ENCODE results near the gene ABCG1.

Gene ABCG1

GRCh38 chr21:42214921-42215320 lies 4.0 kb upstream of the ABCG1 start:
- no peak for FAIRE-seq

- no peak for FAIRE-seq
These were observed 2.8 kb upstream of the ABCG1 start for GRCh38 chr21:42215942-42216725.

DNA sequence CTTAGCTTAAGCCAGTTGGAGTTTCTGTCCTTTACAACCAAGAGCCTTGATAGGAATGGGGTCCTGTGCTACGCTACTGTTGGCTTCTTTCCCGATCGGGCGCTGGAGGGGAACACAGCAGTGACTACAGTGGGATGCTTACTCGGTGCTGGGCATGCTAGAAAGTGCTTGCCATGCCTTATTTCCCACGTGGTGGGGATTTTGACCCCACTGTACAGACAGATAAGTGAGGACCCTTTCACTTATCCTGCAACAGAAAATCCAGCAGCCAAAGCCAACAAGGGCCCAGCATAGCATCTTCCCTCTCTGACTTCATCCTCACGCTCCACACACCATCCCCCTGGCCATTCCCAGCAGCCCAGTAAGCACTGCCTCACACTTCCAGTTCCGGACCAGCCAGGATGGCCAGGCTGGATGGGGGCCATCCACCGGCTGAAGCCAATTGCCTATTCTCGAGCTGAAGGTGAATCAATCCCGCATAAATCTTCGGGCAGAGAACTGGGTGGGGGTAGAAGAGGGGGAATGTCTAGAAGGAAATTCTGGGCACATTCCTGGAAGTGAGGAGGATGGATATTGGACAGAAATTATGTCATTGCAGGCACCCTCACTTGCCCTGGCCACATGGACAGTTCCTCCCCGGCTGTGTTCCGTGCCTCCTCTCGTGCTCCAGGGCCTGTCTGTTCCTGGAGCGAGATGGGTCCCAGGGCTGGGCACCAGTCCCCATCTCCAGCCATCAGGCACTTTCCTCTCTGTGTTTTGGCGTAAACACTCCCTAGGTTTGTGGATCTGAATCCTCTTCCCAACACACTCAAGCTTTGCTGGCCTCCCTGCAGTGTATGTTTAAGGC lies 2.0 kb upstream of the ABCG1 start:
- no peak for FAIRE-seq

GRCh38 chr21:42219606-42220137 lies 732 bp downstream of the ABCG1 start:
- FAIRE-seq: no peak

DNA sequence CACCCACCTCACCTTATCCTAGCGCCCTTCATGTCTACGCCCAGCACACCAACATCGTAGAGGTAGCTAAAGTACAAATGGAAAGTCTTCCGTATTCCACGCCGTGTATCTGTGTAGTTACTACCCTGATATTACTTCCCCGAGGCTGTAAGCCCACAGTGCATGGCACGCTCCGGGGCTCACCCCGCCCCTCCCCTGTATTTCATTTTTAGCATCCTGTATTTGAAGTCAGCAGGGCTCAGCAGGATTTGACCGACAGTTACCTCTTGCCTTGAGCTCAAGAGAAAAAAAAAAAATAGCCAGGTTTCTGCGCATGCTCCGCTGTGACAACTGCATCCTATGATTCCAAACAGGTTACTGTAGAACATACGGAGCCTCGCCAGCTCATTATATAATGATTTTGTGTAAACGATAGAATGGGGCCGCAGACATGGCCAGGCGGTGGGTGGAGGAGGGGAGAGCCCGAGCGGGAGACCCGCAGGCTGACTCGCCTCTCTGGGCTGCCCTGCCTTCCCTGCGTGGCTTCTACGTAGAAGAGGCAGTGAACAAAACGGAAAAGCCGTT lies 1.3 kb downstream of the ABCG1 start:
- peak; percentile 80 for FAIRE-seq

DNA sequence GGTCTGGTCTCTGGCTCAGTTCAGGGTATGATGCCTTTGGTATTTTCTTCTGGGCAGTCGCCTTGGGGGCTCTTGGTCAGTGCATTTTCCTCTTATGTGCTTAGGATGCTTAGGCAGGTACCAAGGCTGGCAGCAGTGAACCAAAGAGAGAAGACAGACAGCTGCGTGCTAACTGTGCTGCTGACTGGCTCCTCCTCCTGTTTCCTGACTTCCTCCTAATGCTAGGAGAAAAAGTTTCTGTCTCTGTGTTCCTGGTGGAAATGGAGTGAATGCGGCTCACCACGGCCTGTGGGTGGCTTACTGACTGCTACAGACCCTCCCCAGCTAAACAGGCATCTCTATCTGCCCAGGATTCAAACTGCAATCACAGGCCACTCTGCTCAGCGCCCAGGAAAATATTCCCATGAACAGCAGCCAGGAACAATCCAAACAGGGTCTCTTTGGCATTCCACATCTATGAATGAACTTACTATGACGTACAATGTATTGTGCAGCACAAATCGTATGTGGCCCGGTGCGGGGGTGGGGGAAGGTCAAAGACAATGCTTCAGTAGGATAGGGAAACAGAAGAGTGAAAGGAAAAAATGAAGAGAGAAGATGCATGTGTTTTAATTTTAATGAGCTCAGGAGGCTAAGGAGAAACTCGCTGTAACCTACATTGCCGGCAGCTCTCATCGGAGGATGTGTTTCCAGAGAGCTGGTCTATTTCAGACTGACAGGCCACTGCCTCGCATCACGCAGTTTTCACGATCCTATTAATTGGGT lies 2.8 kb downstream of the ABCG1 start:
- FAIRE-seq: no peak

GRCh38 chr21:42222386-42222785 lies 3.4 kb downstream of the ABCG1 start:
- no peak for FAIRE-seq

DNA sequence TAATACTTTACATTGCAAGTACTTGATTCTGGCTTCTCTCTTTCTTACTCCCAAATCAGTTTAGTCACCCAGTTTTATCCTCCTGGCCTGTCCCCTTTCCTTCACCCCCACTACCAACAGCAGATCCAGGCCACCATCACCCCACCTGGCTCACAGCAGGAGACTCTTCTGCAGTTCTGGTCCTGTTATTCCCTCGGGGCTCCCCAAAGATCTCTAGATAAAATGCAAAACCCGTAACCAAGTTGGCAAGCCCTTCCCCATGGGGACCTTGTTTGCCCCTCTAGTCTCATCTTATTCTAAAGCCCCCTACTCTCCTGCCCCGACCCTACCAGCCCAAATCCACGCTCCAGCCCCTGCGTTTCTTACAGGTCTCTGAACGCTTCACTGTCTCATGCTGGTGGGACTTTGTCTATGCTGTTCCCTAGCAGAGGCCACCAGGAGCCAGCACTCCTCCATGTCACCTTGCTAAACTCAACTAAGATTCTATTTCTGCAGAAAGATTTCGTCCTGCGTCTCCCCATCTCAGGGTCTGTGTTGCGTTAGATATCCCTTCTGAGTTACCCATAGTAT lies 4.0 kb downstream of the ABCG1 start:
- FAIRE-seq: no peak

- FAIRE-seq: no peak
These were observed 5.1 kb downstream of the ABCG1 start for GRCh38 chr21:42223826-42224575.

DNA sequence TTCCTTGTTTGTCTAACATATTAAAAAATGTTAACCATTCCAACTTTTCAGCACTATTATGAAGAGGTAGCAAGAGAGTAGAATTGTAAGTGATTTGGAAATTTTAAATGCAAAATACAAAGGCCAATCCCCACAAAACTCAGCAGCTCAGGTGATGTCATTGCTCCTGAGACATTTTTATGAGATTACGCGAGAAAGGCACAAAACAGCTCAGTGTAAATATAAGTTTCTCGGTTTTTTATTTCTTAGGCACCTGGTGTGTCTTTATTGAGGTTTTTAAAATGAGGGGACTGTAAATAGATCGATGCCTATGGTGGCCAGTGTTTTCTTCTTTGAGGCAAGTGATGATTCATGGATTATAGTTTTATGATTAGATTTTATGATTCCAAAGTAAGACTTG lies 6.1 kb downstream of the ABCG1 start:
- FAIRE-seq: no peak

GRCh38 chr21:42225571-42226155 lies 6.7 kb downstream of the ABCG1 start:
- no peak for FAIRE-seq

DNA sequence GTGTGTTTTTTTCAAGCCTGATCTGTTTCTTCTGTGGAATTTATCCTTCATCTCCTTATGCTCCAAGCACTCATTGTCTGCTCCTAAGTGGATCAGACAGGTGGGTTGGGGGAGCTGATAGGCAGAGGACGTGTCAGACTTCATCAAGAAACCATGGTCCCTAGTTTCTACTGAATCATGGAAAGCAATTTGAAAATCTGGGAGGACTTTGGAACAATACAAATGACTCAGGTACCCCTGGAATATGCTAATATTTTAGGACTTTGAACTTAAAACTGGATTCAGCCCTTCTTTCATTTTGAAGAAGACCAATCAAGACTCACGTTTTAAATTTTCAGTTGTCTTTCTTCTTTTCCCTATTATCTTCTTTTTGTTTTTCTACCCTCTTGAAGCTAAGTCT lies 7.7 kb downstream of the ABCG1 start:
- FAIRE-seq: no peak

DNA sequence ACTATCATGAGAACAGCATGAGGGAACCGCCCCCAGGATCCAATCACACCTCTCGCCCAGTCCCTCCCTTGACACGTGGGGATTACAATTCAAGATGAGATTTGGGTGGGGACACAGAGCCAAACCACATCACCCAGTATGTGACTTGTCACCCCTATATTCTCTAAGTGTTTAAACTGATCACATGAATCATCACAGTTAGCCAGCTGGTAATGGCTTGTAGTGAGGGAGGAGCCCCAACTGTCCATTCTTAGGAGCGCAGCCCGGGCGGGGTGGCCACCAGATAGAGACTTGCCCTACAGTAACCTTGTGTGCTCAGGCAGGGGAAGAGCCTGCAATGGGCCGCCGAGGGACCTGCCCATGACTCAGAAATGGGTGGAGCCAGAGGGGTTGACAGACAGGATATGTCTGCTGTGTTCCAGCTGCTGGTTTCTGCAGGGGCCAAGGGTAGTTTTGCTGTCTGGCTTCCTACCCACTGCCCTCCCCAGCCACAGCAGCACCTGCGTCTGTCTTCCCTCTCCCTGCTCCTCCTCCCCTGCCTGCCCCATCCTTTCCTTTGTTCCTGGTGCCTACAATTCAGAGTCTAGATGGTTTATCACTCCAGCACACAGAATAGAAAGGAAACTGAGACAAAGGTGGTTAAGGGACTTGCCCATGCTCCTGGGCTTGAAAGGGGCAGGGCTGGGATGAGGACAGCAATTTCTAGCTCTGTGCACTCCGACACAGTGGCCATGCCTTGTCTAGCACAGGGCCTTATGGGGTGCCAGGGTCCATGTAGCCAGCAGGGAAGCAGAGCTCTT lies 9.2 kb downstream of the ABCG1 start:
- no peak for FAIRE-seq

- no peak for FAIRE-seq
These were observed 9.8 kb downstream of the ABCG1 start for GRCh38 chr21:42228709-42229220.

GRCh38 chr21:42229676-42230075 lies 10.7 kb downstream of the ABCG1 start:
- no peak for FAIRE-seq

- FAIRE-seq: no peak
These were observed 11.2 kb downstream of the ABCG1 start for GRCh38 chr21:42230178-42230577.

DNA sequence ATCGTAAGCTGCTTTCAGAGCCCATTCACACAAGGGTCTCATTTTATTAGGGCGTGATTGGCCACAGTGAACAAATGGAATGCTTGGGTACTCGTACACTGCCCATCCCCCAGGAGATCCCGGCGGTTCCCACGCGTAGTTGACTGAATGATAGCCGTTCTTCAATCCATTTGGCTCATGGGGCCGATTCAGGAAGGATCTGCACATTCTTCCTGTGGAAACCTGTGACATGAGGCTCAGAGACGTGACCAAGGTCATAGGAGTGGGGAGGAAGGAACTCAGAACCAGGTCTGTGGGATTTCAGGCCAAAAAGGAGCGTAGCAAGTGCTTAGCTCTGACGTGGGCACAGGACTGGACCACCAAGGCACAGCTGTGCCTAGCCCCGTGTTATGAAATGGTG lies 11.7 kb downstream of the ABCG1 start:
- FAIRE-seq: no peak

DNA sequence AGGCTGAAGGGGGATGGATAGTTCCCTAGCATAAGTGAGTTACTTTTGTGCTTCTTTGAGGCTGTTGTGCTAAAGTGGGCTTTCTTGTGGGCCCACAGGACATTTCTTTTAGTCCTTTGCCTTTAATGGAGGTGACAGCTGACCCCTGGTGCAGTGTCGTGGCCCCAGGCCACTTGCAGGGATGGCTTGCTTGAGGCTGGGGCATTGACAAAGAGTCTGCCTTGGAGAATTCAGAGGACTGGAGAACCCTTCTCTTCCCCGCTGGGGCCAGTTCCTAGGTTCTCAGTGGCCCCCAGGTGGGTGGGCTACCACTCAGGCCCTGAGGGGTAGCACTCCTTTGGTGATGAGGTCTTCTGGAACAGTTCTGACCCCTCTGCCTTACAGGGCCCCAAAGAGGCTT lies 12.8 kb downstream of the ABCG1 start:
- FAIRE-seq: no peak

- no peak for FAIRE-seq
These were observed 13.4 kb downstream of the ABCG1 start for GRCh38 chr21:42232176-42232825.
